NCI-H446 (cell line): ENCODE results near the gene DNMT1.
"Not testable (repeated sequence)": the region's sequence is repeated elsewhere in the genome, so short reads cannot be mapped to it uniquely, and the experiment has no call there.

ENCODE experiments used
- DNase-seq, 2 experiments: peaks; one replicate each; lab custom pipeline; 2025; lab: John Stamatoyannopoulos, UW

The DNMT1 gene

GRCh38 chr19:10222201-10222890, 27.6 kb upstream of the DNMT1 start:
- no peak for DNase-seq

- DNase-seq: no peak
Observed at GRCh38 chr19:10220695-10221094, 25.9 kb upstream of the DNMT1 start.

GRCh38 chr19:10219678-10220077, 24.9 kb upstream of the DNMT1 start:
- DNase-seq: no peak

GRCh38 chr19:10217085-10217484, 22.3 kb upstream of the DNMT1 start:
- DNase-seq: no peak

GRCh38 chr19:10214784-10215183, 20.0 kb upstream of the DNMT1 start:
- no peak for DNase-seq

GRCh38 chr19:10211691-10212090, 16.9 kb upstream of the DNMT1 start:
- DNase-seq: no peak

GRCh38 chr19:10211061-10211460, 16.3 kb upstream of the DNMT1 start:
- no peak for DNase-seq

GRCh38 chr19:10209315-10209714, 14.6 kb upstream of the DNMT1 start:
- no peak for DNase-seq

GRCh38 chr19:10207026-10207425, 12.3 kb upstream of the DNMT1 start:
- DNase-seq: no peak

GRCh38 chr19:10206226-10206885, 11.6 kb upstream of the DNMT1 start:
- DNase-seq: no peak

- no peak for DNase-seq
Observed at GRCh38 chr19:10205636-10206035, 10.9 kb upstream of the DNMT1 start.

- no peak for DNase-seq
Observed at GRCh38 chr19:10203686-10204085, 8.9 kb upstream of the DNMT1 start.

- DNase-seq: no peak
Observed at GRCh38 chr19:10201176-10201575, 6.4 kb upstream of the DNMT1 start.

GRCh38 chr19:10200101-10200500, 5.3 kb upstream of the DNMT1 start:
- not testable (repeated sequence) for DNase-seq

- not testable (repeated sequence) for DNase-seq
Observed at GRCh38 chr19:10198889-10199644, 4.3 kb upstream of the DNMT1 start.

- DNase-seq: no peak
Observed at GRCh38 chr19:10195199-10195519, 406 bp upstream of the DNMT1 start.

- peak in 1 of 2 experiments; percentile 43 for DNase-seq
Observed at GRCh38 chr19:10193790-10194499, 808 bp downstream of the DNMT1 start.

GRCh38 chr19:10192922-10193321, 1.8 kb downstream of the DNMT1 start:
- no peak for DNase-seq

GRCh38 chr19:10191347-10191746, 3.4 kb downstream of the DNMT1 start:
- peak in 1 of 2 experiments; percentile 28 for DNase-seq

- DNase-seq: no peak
Observed at GRCh38 chr19:10190026-10190425, 4.7 kb downstream of the DNMT1 start.

- no peak for DNase-seq
Observed at GRCh38 chr19:10189616-10190015, 5.1 kb downstream of the DNMT1 start.

- no peak for DNase-seq
Observed at GRCh38 chr19:10187315-10187714, 7.4 kb downstream of the DNMT1 start.

GRCh38 chr19:10184636-10185035, 10.1 kb downstream of the DNMT1 start:
- no peak for DNase-seq
